Activated gamma-delta T cell (primary cell): ENCODE results near the gene C5orf52.
"Not testable (repeated sequence)": the region's sequence is repeated elsewhere in the genome, so short reads cannot be mapped to it uniquely, and the experiment has no call there.

ENCODE experiments used
- DNase-seq: peaks from one replicate; lab custom pipeline; 2025; lab: John Stamatoyannopoulos, UW

C5orf52 gene

GRCh38 chr5:157677931-157678330, 6.6 kb downstream of the C5orf52 start:
- no peak for DNase-seq

- DNase-seq = no peak
Measured at GRCh38 chr5:157679801-157680200, 8.5 kb downstream of the C5orf52 start.

GRCh38 chr5:157680239-157680638, 8.9 kb downstream of the C5orf52 start:
- no peak for DNase-seq

- no peak for DNase-seq
Measured at GRCh38 chr5:157681048-157681447, 9.7 kb downstream of the C5orf52 start.

GRCh38 chr5:157682257-157682656, 10.9 kb downstream of the C5orf52 start:
- DNase-seq = no peak

- not testable (repeated sequence) for DNase-seq
Measured at GRCh38 chr5:157686276-157687197, 15.2 kb downstream of the C5orf52 start.

- no peak for DNase-seq
Measured at GRCh38 chr5:157687198-157687554, 15.8 kb downstream of the C5orf52 start.

- DNase-seq = no peak
Measured at GRCh38 chr5:157689942-157690689, 18.8 kb downstream of the C5orf52 start.

- no peak for DNase-seq
Measured at GRCh38 chr5:157690690-157691433, 19.5 kb downstream of the C5orf52 start.

GRCh38 chr5:157693816-157694215, 22.5 kb downstream of the C5orf52 start:
- not testable (repeated sequence) for DNase-seq

GRCh38 chr5:157696154-157696553, 24.8 kb downstream of the C5orf52 start:
- DNase-seq = not testable (repeated sequence)

- DNase-seq = not testable (repeated sequence)
Measured at GRCh38 chr5:157698674-157699073, 27.3 kb downstream of the C5orf52 start.

GRCh38 chr5:157703736-157704135, 32.4 kb downstream of the C5orf52 start:
- DNase-seq = no peak

- DNase-seq = no peak
Measured at GRCh38 chr5:157708866-157709265, 37.5 kb downstream of the C5orf52 start.

GRCh38 chr5:157709346-157709745, 38.0 kb downstream of the C5orf52 start:
- no peak for DNase-seq

- DNase-seq = no peak
Measured at GRCh38 chr5:157710431-157710830, 39.1 kb downstream of the C5orf52 start.

- DNase-seq = no peak
Measured at GRCh38 chr5:157710882-157711281, 39.5 kb downstream of the C5orf52 start.

GRCh38 chr5:157713830-157714595, 42.7 kb downstream of the C5orf52 start:
- no peak for DNase-seq

- DNase-seq = no peak
Measured at GRCh38 chr5:157714596-157714864, 43.2 kb downstream of the C5orf52 start.

- DNase-seq = no peak
Measured at GRCh38 chr5:157718519-157718918, 47.2 kb downstream of the C5orf52 start.

GRCh38 chr5:157719245-157719644, 47.9 kb downstream of the C5orf52 start:
- no peak for DNase-seq

- no peak for DNase-seq
Measured at GRCh38 chr5:157721159-157721558, 49.8 kb downstream of the C5orf52 start.
